Measurements from ENCODE around the gene HOXD3.

HOXD3 gene

DNA sequence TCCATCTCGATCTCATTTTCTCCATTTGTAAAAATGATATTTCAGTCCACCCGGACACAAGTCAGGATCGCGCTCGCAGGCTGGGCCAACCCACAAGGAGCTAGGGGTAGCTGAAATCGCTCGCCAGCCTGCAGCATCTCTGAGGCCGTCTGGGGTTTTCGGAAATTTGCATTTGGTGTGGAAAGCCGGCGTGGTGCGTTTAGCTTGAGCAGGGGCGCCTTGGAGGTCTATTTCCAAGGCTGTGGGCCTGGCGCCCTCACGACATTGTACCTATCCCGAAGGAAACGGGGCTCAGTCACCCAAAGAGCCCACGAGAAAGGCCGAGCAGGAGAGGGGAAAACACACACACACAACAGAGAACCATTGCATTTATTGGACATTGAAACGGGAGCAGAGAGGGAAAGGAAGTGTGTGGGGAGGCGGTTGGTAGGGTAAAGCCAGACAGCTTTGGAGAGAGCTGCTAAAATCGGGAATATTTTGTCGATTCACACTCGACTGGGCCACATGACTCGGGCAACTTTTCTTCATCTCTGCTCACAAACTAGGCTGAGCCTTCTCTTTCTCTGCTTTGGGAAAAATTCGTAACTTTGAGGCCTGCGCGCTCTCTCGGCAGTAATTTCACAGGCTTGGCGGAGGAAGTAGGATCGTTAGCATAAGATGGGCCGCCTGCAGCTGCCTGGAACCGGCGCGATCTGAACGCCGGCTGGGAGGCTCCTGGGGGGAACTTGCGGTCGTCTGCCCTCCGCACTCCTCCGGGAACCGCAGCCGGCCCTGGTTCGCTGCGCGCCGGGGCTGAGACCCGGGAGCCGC, 28.7 kb upstream of the HOXD3 start:
- TF ChIP-seq, protein P1, sequence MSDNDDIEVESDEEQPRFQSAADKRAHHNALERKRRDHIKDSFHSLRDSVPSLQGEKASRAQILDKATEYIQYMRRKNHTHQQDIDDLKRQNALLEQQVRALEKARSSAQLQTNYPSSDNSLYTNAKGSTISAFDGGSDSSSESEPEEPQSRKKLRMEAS (IDR thresholded peaks at IDR 0.05; ENCODE audit: low read depth, low read length) = no peak
- TF ChIP-seq POLR2A (IDR thresholded peaks at IDR 0.05; ENCODE audit: extremely low read depth, insufficient read length) = no peak
- TF ChIP-seq, protein P2, sequence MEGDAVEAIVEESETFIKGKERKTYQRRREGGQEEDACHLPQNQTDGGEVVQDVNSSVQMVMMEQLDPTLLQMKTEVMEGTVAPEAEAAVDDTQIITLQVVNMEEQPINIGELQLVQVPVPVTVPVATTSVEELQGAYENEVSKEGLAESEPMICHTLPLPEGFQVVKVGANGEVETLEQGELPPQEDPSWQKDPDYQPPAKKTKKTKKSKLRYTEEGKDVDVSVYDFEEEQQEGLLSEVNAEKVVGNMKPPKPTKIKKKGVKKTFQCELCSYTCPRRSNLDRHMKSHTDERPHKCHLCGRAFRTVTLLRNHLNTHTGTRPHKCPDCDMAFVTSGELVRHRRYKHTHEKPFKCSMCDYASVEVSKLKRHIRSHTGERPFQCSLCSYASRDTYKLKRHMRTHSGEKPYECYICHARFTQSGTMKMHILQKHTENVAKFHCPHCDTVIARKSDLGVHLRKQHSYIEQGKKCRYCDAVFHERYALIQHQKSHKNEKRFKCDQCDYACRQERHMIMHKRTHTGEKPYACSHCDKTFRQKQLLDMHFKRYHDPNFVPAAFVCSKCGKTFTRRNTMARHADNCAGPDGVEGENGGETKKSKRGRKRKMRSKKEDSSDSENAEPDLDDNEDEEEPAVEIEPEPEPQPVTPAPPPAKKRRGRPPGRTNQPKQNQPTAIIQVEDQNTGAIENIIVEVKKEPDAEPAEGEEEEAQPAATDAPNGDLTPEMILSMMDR (IDR thresholded peaks at IDR 0.05; ENCODE audit: low read depth, low read length) = no peak
- no peak for TF ChIP-seq MYC (IDR thresholded peaks at IDR 0.05; ENCODE audit: low read depth, low read length)
- peak; percentile 72 for DNase-seq (ENCODE audit: low read depth)
- no peak overlapping the region for H3K4me3 ChIP-seq (ENCODE audit: low read depth, low read length)

DNA sequence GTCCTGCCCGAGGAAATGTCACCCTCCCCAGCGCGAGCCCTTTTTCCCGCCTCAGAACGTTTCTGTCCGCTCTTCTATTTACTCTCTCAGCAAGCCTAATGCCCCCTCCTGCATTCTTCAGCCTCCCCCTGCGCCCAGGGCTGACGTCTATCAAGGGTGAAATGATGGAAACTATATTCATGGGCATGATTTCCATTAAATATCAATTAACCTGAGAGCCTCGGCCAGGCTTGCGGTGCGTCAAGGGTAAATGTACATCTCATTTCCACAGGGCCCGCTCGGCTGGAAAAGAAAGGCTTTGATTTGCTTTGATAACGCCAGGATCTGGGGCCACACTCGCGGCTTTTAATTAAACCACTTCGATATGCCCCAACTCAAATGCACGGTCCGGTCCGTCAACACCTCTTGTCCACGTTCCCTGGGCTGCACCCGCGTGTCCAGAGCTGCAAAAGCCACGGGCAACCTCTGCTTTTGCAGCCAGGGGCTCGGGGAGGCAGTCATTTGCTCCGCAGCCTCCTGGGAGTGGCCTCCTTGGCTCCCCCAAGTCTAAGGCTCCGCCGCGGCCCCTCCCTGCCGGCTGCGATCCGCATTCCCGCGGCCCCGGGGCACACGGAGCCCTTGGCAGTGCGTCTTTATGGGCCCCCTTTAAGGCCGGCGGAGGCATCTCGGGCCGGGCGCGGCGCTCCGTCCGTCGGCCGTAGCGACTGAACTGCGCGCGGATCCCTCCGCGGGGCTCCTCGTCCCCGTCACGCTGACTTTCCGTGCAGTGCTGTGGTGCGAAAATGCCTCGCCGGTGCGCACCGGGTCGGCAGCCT, 27.9 kb upstream of the HOXD3 start, which contains the start of gene HOXD8:
Gene HOXD8, plus strand, starts transcription at position 724 of the 815 bp plus-strand sequence. CDS start 662 bp downstream, outside the sequence.
- no peak within 1 kb of the TSS for H3K4me3 ChIP-seq (ENCODE audit: low read depth, low read length)
- TF ChIP-seq POLR2A (IDR thresholded peaks at IDR 0.05; ENCODE audit: extremely low read depth, insufficient read length) = no peak
- no peak for TF ChIP-seq MYC (IDR thresholded peaks at IDR 0.05; ENCODE audit: low read depth, low read length)
- TF ChIP-seq, protein P2 (IDR thresholded peaks at IDR 0.05; ENCODE audit: low read depth, low read length) = no peak
- TF ChIP-seq, protein P1 (IDR thresholded peaks at IDR 0.05; ENCODE audit: low read depth, low read length) = no peak
- no peak for DNase-seq (ENCODE audit: low read depth)

DNA sequence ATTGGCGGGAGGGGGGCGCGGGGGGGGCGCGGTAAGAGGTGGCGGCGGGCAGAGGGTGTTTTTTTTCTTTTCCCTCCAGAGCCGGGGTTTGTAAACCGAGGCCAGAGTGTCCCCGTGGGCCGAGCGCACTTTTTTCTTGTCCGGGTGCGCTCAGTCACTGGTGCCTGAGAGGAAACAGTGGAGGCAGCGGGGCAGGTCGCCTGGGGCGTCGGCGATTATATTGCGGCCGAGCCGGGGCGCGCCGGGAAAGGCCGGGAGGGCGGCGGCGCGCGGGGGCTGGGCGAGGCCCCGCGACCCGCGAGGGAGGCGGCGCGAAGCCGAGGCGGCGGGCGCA, 27.3 kb upstream of the HOXD3 start:
- DNase-seq (ENCODE audit: low read depth) = no peak
- TF ChIP-seq MYC (IDR thresholded peaks at IDR 0.05; ENCODE audit: low read depth, low read length) (no peak), POLR2A (IDR thresholded peaks at IDR 0.05; ENCODE audit: extremely low read depth, insufficient read length) (no peak)
- TF ChIP-seq, protein P1 (IDR thresholded peaks at IDR 0.05; ENCODE audit: low read depth, low read length) = no peak
- TF ChIP-seq, protein P2 (IDR thresholded peaks at IDR 0.05; ENCODE audit: low read depth, low read length) = no peak

DNA sequence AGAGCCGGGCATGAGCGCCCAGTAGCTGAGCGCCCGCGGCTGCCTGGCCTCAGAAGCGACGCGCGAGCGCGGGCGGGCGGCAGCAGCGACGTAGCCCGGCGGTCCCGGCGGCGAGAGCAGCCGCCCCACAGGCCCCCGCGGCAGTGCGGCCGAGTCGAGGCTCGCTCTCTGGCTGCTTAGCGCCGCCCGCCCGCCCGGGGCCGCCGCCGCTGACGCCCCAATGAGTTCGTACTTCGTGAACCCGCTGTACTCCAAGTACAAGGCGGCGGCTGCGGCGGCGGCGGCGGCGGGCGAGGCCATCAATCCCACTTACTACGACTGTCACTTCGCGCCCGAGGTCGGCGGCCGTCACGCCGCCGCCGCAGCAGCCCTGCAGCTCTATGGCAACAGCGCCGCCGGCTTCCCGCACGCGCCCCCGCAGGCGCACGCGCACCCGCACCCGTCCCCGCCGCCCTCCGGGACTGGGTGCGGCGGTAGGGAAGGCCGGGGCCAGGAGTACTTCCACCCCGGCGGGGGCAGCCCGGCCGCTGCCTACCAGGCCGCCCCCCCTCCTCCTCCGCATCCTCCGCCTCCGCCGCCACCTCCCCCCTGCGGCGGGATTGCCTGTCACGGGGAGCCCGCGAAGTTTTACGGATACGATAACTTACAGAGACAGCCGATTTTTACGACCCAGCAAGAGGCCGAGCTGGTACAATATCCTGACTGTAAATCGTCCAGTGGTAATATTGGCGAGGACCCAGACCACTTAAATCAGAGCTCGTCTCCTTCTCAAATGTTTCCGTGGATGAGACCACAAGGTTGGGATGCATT, 26.8 kb upstream of the HOXD3 start:
- DNase-seq (ENCODE audit: low read depth) = no peak
- TF ChIP-seq MYC (IDR thresholded peaks at IDR 0.05; ENCODE audit: low read depth, low read length) (no peak), POLR2A (IDR thresholded peaks at IDR 0.05; ENCODE audit: extremely low read depth, insufficient read length) (no peak)
- TF ChIP-seq, protein P1 (IDR thresholded peaks at IDR 0.05; ENCODE audit: low read depth, low read length) = no peak
- TF ChIP-seq, protein P2 (IDR thresholded peaks at IDR 0.05; ENCODE audit: low read depth, low read length) = no peak
- no peak overlapping the region for H3K4me3 ChIP-seq (ENCODE audit: low read depth, low read length)

More for the DNA sequence above, 27.3 kb upstream of the HOXD3 start:
- H3K4me3 ChIP-seq (ENCODE audit: low read depth, low read length) = no peak overlapping the region
